ENCODE data around the gene SCNM1.

- TF ChIP-seq, protein P1, sequence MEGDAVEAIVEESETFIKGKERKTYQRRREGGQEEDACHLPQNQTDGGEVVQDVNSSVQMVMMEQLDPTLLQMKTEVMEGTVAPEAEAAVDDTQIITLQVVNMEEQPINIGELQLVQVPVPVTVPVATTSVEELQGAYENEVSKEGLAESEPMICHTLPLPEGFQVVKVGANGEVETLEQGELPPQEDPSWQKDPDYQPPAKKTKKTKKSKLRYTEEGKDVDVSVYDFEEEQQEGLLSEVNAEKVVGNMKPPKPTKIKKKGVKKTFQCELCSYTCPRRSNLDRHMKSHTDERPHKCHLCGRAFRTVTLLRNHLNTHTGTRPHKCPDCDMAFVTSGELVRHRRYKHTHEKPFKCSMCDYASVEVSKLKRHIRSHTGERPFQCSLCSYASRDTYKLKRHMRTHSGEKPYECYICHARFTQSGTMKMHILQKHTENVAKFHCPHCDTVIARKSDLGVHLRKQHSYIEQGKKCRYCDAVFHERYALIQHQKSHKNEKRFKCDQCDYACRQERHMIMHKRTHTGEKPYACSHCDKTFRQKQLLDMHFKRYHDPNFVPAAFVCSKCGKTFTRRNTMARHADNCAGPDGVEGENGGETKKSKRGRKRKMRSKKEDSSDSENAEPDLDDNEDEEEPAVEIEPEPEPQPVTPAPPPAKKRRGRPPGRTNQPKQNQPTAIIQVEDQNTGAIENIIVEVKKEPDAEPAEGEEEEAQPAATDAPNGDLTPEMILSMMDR (IDR thresholded peaks at IDR 0.05) = no peak
- no peak for TF ChIP-seq POLR2A (IDR thresholded peaks at IDR 0.05)
Observed at GRCh38 chr1:151199873-151200581, 34.1 kb downstream of the SCNM1 start.

All from gastroesophageal sphincter (tissue), 3 donors.